HCT116 (cell line): ENCODE results near the gene HNRNPAB. TPM values are rescaled to one million over a fixed set of nuclear protein-coding genes. Genes with fewer than 3 reads are reported as not detected.

Source experiments
- ATAC-seq: fragments of 200-7000 bp; cut with Tn5 transposase; 2 replicates; pipeline ENCODE4 v1.9.1; 2020; ENCODE audit warnings: mild to moderate bottlenecking, moderate library complexity
- BruUV-seq: library from RNA; stranded (reverse); fragments of 400-500 nt; replicated peaks from 2 replicates; lab custom pipeline; 2021; lab: Mats Ljungman, UMichigan
- CTCF ChIA-PET: fragments of 300-600 bp; sonication (Branson Sonifier 250); formaldehyde crosslinking; loops from one replicate; lab custom pipeline; 2021; ENCODE audit warnings: antibody characterized with exemption; lab: Charles Lee
- POLR2A ChIA-PET: fragments of 300-600, 350-600 bp; sonication (Branson Sonifier 250); formaldehyde crosslinking; loops from one replicate; lab custom pipeline; 2021; ENCODE audit warnings: antibody characterized with exemption; lab: Charles Lee
- RAD21 ChIA-PET, 2 experiments: fragments of 300-600 bp; sonication (Branson Sonifier 250); formaldehyde crosslinking; loops; one replicate each; lab custom pipeline; 2023; ENCODE audit warnings: low total read pairs in 2 of 2; ENCODE audit not compliant: uncharacterized antibody in 2 of 2, unreplicated experiment in 2 of 2, low non-redundant PET in 1 of 2; lab: Charles Lee
- DNase-seq: peaks from one replicate; pipeline ENCODE4 v3.0.0-alpha.2; 2010; ENCODE audit warnings: low read depth, low spot score
- H2AFZ ChIP-seq: fragments of 200-600 bp; shearing (Covaris generic), sonication (generic); 2 replicates; pipeline ENCODE4 v1.6.1; 2017; ENCODE audit warnings: low read depth, mixed run types, mixed read lengths, antibody characterized with exemption, low read length; ENCODE audit not compliant: poor library complexity, severe bottlenecking
- H3K27ac ChIP-seq: 2 replicates; pipeline ENCODE4 v1.5.1; 2012; ENCODE audit warnings: low read depth, low read length
- H3K27me3 ChIP-seq: fragments of 200-600 bp; sonication (generic); 2 replicates; pipeline ENCODE4 v1.6.1; 2016; ENCODE audit warnings: mixed run types, low read length, mixed read lengths; ENCODE audit not compliant: insufficient read depth
- H3K36me3 ChIP-seq, 2 experiments: fragments of 200-500 bp in 1 of 2; fragments of 200-600 bp in 1 of 2; sonication (Bioruptor generic) in 1 of 2; sonication (generic) in 1 of 2; 2 replicates each; pipeline versions ENCODE4 v1.5.1 to v1.6.1; 2014 to 2016; ENCODE audit warnings: low read length in 2 of 2, inconsistent platforms in 1 of 2, mixed read lengths in 1 of 2, mixed run types in 1 of 2; ENCODE audit not compliant: insufficient read depth in 2 of 2, control insufficient read depth in 1 of 2
- H3K4me1 ChIP-seq, 2 experiments: fragments of 200-600 bp in 1 of 2; sonication (generic) in 1 of 2; 2 replicates each; pipeline versions ENCODE4 v1.5.1 to v1.6.1; 2012 to 2017; ENCODE audit warnings: low read length in 2 of 2, inconsistent platforms in 1 of 2, mild to moderate bottlenecking in 1 of 2, mixed read lengths in 1 of 2, mixed run types in 1 of 2, moderate library complexity in 1 of 2; ENCODE audit not compliant: insufficient read depth in 2 of 2, control insufficient read depth in 1 of 2
- H3K4me2 ChIP-seq: fragments of 200-600 bp; sonication (generic); 2 replicates; pipeline ENCODE4 v1.6.1; 2017; ENCODE audit warnings: mixed run types, low read length, mixed read lengths
- H3K4me3 ChIP-seq, 2 experiments: fragments of 200-600 bp in 1 of 2; sonication (generic) in 1 of 2; replicated peaks in 1 of 2; 2 replicates each; pipeline ENCODE4 v1.5.1; 2011 to 2016; ENCODE audit warnings: low read length in 2 of 2, control low read depth in 1 of 2, low read depth in 1 of 2, mild to moderate bottlenecking in 1 of 2, mixed read lengths in 1 of 2, mixed run types in 1 of 2
- H3K79me2 ChIP-seq: fragments of 200-600 bp; sonication (generic); 2 replicates; pipeline ENCODE4 v1.6.1; 2017; ENCODE audit warnings: mild to moderate bottlenecking, mixed run types, low read length, moderate library complexity, mixed read lengths; ENCODE audit not compliant: insufficient read depth
- H3K9ac ChIP-seq: fragments of 200-600 bp; sonication (generic); 2 replicates; pipeline ENCODE4 v1.6.1; 2016; ENCODE audit warnings: low read length, mixed read lengths
- H3K9me2 ChIP-seq: fragments of 200-600 bp; sonication (generic), shearing (Covaris generic); 2 replicates; pipeline ENCODE4 v1.6.1; 2017; ENCODE audit warnings: mixed run types, mild to moderate bottlenecking, moderate library complexity; ENCODE audit not compliant: insufficient read depth
- H3K9me3 ChIP-seq, 2 experiments: fragments of 200-500 bp in 1 of 2; fragments of 200-600 bp in 1 of 2; sonication (Bioruptor generic) in 1 of 2; sonication (generic) in 1 of 2; 2 replicates each; pipeline ENCODE4 v1.6.1; 2014 to 2017; ENCODE audit warnings: low read length in 2 of 2, mixed read lengths in 2 of 2, inconsistent platforms in 1 of 2, low read depth in 1 of 2, mild to moderate bottlenecking in 1 of 2, mixed run types in 1 of 2, moderate library complexity in 1 of 2; ENCODE audit not compliant: control insufficient read depth in 1 of 2, insufficient read depth in 1 of 2
- H4K20me1 ChIP-seq: fragments of 200-600 bp; sonication (generic), shearing (Covaris generic); 2 replicates; pipeline ENCODE4 v1.6.1; 2017; ENCODE audit warnings: mixed run types, mild to moderate bottlenecking, moderate library complexity; ENCODE audit not compliant: insufficient read depth
- CBX3 ChIP-seq: IDR thresholded peaks from 2 replicates; pipeline ENCODE4 v1.6.1; 2012; ENCODE audit warnings: low read depth
- CEBPB ChIP-seq: IDR thresholded peaks from 2 replicates; pipeline ENCODE4 v1.6.1; 2012; ENCODE audit warnings: low read depth
- EGR1 ChIP-seq: IDR thresholded peaks from 2 replicates; pipeline ENCODE4 v1.6.1; 2012; ENCODE audit warnings: low read depth
- ELF1 ChIP-seq: IDR thresholded peaks from 2 replicates; pipeline ENCODE4 v1.6.1; 2012; ENCODE audit warnings: low read depth, borderline replicate concordance
- EZH2 ChIP-seq: fragments of 200-600 bp; sonication (generic); IDR thresholded peaks from 2 replicates; pipeline ENCODE4 v1.6.1; 2017; ENCODE audit warnings: antibody characterized with exemption, mixed run types
- EZH2phosphoT487 ChIP-seq: fragments of 200-600 bp; IDR thresholded peaks from 2 replicates; pipeline ENCODE4 v1.6.1; 2018; ENCODE audit warnings: antibody characterized with exemption, borderline replicate concordance
- FOSL1 ChIP-seq: IDR thresholded peaks from 2 replicates; pipeline ENCODE4 v1.6.1; 2012; ENCODE audit warnings: low read depth
- JUND ChIP-seq: IDR thresholded peaks from 2 replicates; pipeline ENCODE4 v1.6.1; 2012
- POLR2AphosphoS5 ChIP-seq: IDR thresholded peaks from 2 replicates; pipeline ENCODE4 v1.6.1; 2011; ENCODE audit warnings: mild to moderate bottlenecking, low read depth, low read length, moderate library complexity
- RAD21 ChIP-seq: IDR thresholded peaks from 2 replicates; pipeline ENCODE4 v1.6.1; 2012; ENCODE audit warnings: low read depth, mild to moderate bottlenecking
- SP1 ChIP-seq: IDR thresholded peaks from 2 replicates; pipeline ENCODE4 v1.6.1; 2012; ENCODE audit warnings: low read depth
- SRF ChIP-seq: IDR thresholded peaks from 2 replicates; pipeline ENCODE4 v1.6.1; 2012; ENCODE audit warnings: low read depth
- TCF7L2 ChIP-seq: IDR thresholded peaks from 2 replicates; pipeline ENCODE4 v1.7.0; 2011; ENCODE audit warnings: borderline replicate concordance, inconsistent platforms; ENCODE audit not compliant: insufficient read depth, insufficient read length; ENCODE audit errors: extremely low read depth
- YY1 ChIP-seq: IDR thresholded peaks from 2 replicates; pipeline ENCODE4 v1.6.1; 2011; ENCODE audit warnings: low read length, low read depth, moderate library complexity, mild to moderate bottlenecking; ENCODE audit not compliant: insufficient replicate concordance; ENCODE audit errors: extremely low read depth
- ZFX ChIP-seq: fragments of 450-650 bp; IDR thresholded peaks from 2 replicates; pipeline ENCODE4 v1.6.1; 2017
- intact Hi-C: fragments of 100-400 bp; cut with micrococcal nuclease; formaldehyde crosslinking; loops from 2 replicates; pipeline ENCODE4 v1.10.0; 2022
- total RNA-seq: library from RNA; stranded (reverse); gene quantifications from one replicate; pipeline ENCODE4 v1.2.1, GENCODE V29; 2021; ENCODE audit not compliant: unreplicated experiment
- TF ChIP-seq, protein P1 (sequence below): IDR thresholded peaks from 2 replicates; pipeline ENCODE4 v1.6.1; 2012
- TF ChIP-seq, protein P2 (sequence below): IDR thresholded peaks from 2 replicates; pipeline ENCODE4 v1.6.1; 2012
- TF ChIP-seq, protein P3 (sequence below): IDR thresholded peaks from 2 replicates; pipeline ENCODE4 v1.6.1; 2011; ENCODE audit warnings: mild to moderate bottlenecking, low read length, moderate library complexity; ENCODE audit not compliant: insufficient replicate concordance; ENCODE audit errors: extremely low read depth
- TF ChIP-seq, protein P4 (sequence below), 3 experiments: fragments of 200-600 bp in 1 of 3; sonication (generic) in 1 of 3; IDR thresholded peaks in 2 of 3; conservative IDR thresholded peaks in 1 of 3; 2 replicates each; pipeline ENCODE4 v1.5.1; 2012 to 2017; ENCODE audit warnings: low read depth in 2 of 3, low read length in 2 of 3, antibody characterized with exemption in 1 of 3, borderline replicate concordance in 1 of 3, control low read depth in 1 of 3, mild to moderate bottlenecking in 1 of 3, mixed read lengths in 1 of 3, mixed run types in 1 of 3, moderate library complexity in 1 of 3; ENCODE audit not compliant: insufficient read depth in 1 of 3

HNRNPAB gene
- total RNA-seq, 1 experiment from 2014 or later = 273 TPM

DNA sequence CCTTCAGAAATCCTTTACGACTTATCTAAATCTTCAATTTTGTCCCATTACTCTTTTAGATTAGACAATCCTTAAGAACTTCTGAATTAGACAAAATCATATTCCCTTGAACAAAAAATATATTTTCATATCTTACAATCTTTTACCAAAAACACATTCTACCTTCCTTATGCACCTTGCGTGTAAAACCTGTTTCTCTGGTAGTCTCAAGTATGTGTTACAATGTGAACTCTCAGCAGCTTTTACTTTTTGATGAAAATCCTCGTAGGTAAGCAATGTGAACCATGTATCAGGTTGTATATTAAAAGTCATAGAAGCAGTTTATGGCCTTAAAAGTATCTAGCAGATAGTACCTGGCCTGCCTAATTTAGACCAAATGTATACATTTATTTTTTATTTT is 29.9 kb upstream of the HNRNPAB start:
- Histone ChIP-seq H3K79me2 (no peaks in the 10 kb centered on the region), H2AFZ (no peak overlapping the region), H3K9me3 (no peaks in the 10 kb centered on the region), H3K9me2 (no peaks in the 10 kb centered on the region), H3K9ac (no peak overlapping the region), H3K27me3 (no peaks in the 10 kb centered on the region), H3K4me3 (no peak overlapping the region), H3K27ac (no peak overlapping the region), H3K4me1 (no peaks in the 10 kb centered on the region), H3K36me3 (no peaks in the 10 kb centered on the region), H4K20me1 (no peaks in the 10 kb centered on the region), H3K4me2 (no peak overlapping the region)
- DNase-seq (no peak), ATAC-seq (no peak)
- TF ChIP-seq, protein P1, sequence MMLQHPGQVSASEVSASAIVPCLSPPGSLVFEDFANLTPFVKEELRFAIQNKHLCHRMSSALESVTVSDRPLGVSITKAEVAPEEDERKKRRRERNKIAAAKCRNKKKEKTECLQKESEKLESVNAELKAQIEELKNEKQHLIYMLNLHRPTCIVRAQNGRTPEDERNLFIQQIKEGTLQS = no peak
- TF ChIP-seq CEBPB = no peak
- no peak for TF ChIP-seq RAD21
- no peak for TF ChIP-seq EZH2phosphoT487
- TF ChIP-seq JUND = no peak
- no peak for TF ChIP-seq EZH2
- TF ChIP-seq TCF7L2 = no peak
- no peak for TF ChIP-seq FOSL1
- ChIA-PET CTCF (interaction anchor here (0.5 kb wide), 1 partner anchor 46 kb away, joined by 3 read pairs; no protein-coding TSS in a partner anchor), RAD21 (no interaction called here), POLR2A (interaction anchor here (1.1 kb wide), 1 partner anchor 30 kb away, joined by 5 read pairs; the partner anchor contains the start of gene HNRNPAB)
- intact Hi-C loops = no loop called here
- BruUV-seq = no TSS peak

DNA sequence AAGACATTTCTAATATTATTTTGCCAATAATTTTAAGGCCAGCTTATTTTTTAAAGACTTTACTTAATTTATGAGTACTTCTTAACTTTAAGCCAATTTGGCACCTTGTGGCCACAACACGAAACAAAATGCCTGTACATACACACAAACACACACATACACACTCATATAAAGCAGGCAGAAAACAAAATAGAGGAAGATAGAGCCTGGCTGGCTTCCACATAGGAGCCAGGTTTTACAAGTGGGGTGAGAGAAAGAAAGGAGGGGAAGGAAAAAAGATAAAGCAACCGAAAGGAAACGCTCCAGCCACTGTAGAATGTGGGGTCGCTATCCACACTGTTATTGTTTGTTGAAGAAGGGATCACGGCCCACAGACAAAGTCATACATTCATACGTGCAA is 27.5 kb upstream of the HNRNPAB start:
- no peaks in the 10 kb centered on the region for H3K79me2 ChIP-seq
- H3K9ac ChIP-seq = no peak overlapping the region
- H3K4me2 ChIP-seq = no peak overlapping the region
- no peak overlapping the region for H3K4me3 ChIP-seq
- H3K4me1 ChIP-seq = no peaks in the 10 kb centered on the region
- no peaks in the 10 kb centered on the region for H3K36me3 ChIP-seq
- ChIA-PET POLR2A (no interaction called here), RAD21 (no interaction called here), CTCF (no interaction called here)
- H3K27me3 ChIP-seq = no peaks in the 10 kb centered on the region
- intact Hi-C loops = no loop called here
- TF ChIP-seq POLR2AphosphoS5 (no peak), ZFX (no peak), ELF1 (no peak), CEBPB (no peak), EGR1 (no peak), EZH2phosphoT487 (no peak), CBX3 (no peak), YY1 (no peak), JUND (no peak), SRF (no peak), SP1 (no peak), RAD21 (no peak)
- TF ChIP-seq, protein P2, sequence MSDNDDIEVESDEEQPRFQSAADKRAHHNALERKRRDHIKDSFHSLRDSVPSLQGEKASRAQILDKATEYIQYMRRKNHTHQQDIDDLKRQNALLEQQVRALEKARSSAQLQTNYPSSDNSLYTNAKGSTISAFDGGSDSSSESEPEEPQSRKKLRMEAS = no peak
- TF ChIP-seq, protein P3, sequence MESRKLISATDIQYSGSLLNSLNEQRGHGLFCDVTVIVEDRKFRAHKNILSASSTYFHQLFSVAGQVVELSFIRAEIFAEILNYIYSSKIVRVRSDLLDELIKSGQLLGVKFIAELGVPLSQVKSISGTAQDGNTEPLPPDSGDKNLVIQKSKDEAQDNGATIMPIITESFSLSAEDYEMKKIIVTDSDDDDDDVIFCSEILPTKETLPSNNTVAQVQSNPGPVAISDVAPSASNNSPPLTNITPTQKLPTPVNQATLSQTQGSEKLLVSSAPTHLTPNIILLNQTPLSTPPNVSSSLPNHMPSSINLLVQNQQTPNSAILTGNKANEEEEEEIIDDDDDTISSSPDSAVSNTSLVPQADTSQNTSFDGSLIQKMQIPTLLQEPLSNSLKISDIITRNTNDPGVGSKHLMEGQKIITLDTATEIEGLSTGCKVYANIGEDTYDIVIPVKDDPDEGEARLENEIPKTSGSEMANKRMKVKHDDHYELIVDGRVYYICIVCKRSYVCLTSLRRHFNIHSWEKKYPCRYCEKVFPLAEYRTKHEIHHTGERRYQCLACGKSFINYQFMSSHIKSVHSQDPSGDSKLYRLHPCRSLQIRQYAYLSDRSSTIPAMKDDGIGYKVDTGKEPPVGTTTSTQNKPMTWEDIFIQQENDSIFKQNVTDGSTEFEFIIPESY = no peak
- TF ChIP-seq, protein P4, sequence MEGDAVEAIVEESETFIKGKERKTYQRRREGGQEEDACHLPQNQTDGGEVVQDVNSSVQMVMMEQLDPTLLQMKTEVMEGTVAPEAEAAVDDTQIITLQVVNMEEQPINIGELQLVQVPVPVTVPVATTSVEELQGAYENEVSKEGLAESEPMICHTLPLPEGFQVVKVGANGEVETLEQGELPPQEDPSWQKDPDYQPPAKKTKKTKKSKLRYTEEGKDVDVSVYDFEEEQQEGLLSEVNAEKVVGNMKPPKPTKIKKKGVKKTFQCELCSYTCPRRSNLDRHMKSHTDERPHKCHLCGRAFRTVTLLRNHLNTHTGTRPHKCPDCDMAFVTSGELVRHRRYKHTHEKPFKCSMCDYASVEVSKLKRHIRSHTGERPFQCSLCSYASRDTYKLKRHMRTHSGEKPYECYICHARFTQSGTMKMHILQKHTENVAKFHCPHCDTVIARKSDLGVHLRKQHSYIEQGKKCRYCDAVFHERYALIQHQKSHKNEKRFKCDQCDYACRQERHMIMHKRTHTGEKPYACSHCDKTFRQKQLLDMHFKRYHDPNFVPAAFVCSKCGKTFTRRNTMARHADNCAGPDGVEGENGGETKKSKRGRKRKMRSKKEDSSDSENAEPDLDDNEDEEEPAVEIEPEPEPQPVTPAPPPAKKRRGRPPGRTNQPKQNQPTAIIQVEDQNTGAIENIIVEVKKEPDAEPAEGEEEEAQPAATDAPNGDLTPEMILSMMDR (IDR thresholded peaks at IDR 0.05 in 2 of 3, conservative IDR thresholded peaks at IDR 0.05 in 1 of 3; ENCODE audit: borderline replicate concordance in 1 of 3, insufficient read depth in 1 of 3, low read depth in 2 of 3, low read length in 2 of 3) = no peak
- no peaks in the 10 kb centered on the region for H4K20me1 ChIP-seq
- DNase-seq (no peak), ATAC-seq (no peak)
- no TSS peak for BruUV-seq
- no peak overlapping the region for H3K27ac ChIP-seq
- no peak overlapping the region for H2AFZ ChIP-seq
- H3K9me2 ChIP-seq = no peaks in the 10 kb centered on the region
- no peaks in the 10 kb centered on the region for H3K9me3 ChIP-seq
